Activated naive CD4-positive, alpha-beta T cell treated with anti-CD3 and anti-CD28 coated beads for 36 hours (primary cell): ENCODE results near the gene DLGAP4. TPM values are rescaled to one million over a fixed set of nuclear protein-coding genes. Genes with fewer than 3 reads are reported as not detected.

Source experiments
- CTCF ChIA-PET: fragments of 350-600 bp; sonication (Branson Sonifier 250); formaldehyde crosslinking; loops from one replicate; lab custom pipeline; 2021; ENCODE audit warnings: antibody characterized with exemption; lab: Charles Lee
- DNase-seq: peaks from one replicate; pipeline ENCODE4 v3.0.0-alpha.2; 2020
- H3K27ac Mint-ChIP-seq: one replicate; pipeline ENCODE4 v1.8.0; 2021; ENCODE audit warnings: mild to moderate bottlenecking, mixed read lengths
- H3K27me3 Mint-ChIP-seq: one replicate; pipeline ENCODE4 v1.8.0; 2021; ENCODE audit warnings: low read depth, mixed read lengths
- H3K36me3 Mint-ChIP-seq: one replicate; pipeline ENCODE4 v1.8.0; 2021; ENCODE audit warnings: low read depth, mixed read lengths
- H3K4me1 Mint-ChIP-seq: one replicate; pipeline ENCODE4 v1.8.0; 2021; ENCODE audit warnings: low read depth, mixed read lengths
- H3K4me3 Mint-ChIP-seq: one replicate; pipeline ENCODE4 v1.8.0; 2021; ENCODE audit warnings: mild to moderate bottlenecking, moderate library complexity, mixed read lengths
- H3K9me3 Mint-ChIP-seq: one replicate; pipeline ENCODE4 v1.8.0; 2021; ENCODE audit warnings: mixed read lengths
- intact Hi-C: fragments of 100-400 bp; cut with micrococcal nuclease; formaldehyde crosslinking; loops from one replicate; pipeline ENCODE4 v1.15.1; 2023
- total RNA-seq, 2 experiments: library from RNA; stranded (reverse); gene quantifications; one replicate each; pipeline ENCODE4 v1.2.3, GENCODE V29; 2021

DLGAP4 gene, protein sequence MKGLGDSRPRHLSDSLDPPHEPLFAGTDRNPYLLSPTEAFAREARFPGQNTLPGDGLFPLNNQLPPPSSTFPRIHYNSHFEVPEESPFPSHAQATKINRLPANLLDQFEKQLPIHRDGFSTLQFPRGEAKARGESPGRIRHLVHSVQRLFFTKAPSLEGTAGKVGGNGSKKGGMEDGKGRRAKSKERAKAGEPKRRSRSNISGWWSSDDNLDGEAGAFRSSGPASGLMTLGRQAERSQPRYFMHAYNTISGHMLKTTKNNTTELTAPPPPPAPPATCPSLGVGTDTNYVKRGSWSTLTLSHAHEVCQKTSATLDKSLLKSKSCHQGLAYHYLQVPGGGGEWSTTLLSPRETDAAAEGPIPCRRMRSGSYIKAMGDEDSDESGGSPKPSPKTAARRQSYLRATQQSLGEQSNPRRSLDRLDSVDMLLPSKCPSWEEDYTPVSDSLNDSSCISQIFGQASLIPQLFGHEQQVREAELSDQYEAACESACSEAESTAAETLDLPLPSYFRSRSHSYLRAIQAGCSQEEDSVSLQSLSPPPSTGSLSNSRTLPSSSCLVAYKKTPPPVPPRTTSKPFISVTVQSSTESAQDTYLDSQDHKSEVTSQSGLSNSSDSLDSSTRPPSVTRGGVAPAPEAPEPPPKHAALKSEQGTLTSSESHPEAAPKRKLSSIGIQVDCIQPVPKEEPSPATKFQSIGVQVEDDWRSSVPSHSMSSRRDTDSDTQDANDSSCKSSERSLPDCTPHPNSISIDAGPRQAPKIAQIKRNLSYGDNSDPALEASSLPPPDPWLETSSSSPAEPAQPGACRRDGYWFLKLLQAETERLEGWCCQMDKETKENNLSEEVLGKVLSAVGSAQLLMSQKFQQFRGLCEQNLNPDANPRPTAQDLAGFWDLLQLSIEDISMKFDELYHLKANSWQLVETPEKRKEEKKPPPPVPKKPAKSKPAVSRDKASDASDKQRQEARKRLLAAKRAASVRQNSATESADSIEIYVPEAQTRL
- total RNA-seq: 10 to 100 TPM in 1 of 2 experiments, 1 to 10 TPM in 1; 9.2 to 13.7 TPM

GRCh38 chr20:36305602-36306551 lies at the start of gene DLGAP4:
DLGAP4 (plus strand) TSS chr20:36306339; CDS start chr20:36431718, 125,379 bp downstream.
- no peaks in the 10 kb centered on the region for H3K9me3 Mint-ChIP-seq
- H3K27ac Mint-ChIP-seq: no peak within 1 kb of the TSS
- intact Hi-C loops: no loop called here
- no peaks in the 10 kb centered on the region for H3K36me3 Mint-ChIP-seq
- CTCF ChIA-PET: interaction anchor here (0.7 kb wide), 1 partner anchor 31 kb away, joined by 4 read pairs; no protein-coding TSS in a partner anchor
- DNase-seq: peak; percentile 27
- peaks cover 62% of the 10 kb centered on the region for H3K27me3 Mint-ChIP-seq
- H3K4me1 Mint-ChIP-seq: peaks cover 2% of the 10 kb centered on the region
- H3K4me3 Mint-ChIP-seq: peak within 1 kb of the TSS; percentile 61

- DNase-seq: no peak
- Mint-ChIP-seq H3K36me3 (peaks cover 6% of the 10 kb centered on the region), H3K27ac (no peak overlapping the region), H3K27me3 (no peaks in the 10 kb centered on the region), H3K9me3 (no peaks in the 10 kb centered on the region), H3K4me1 (no peaks in the 10 kb centered on the region), H3K4me3 (no peak overlapping the region)
- intact Hi-C loops: no loop called here
- CTCF ChIA-PET: interaction anchor here (0.6 kb wide), 1 partner anchor 180 kb away, joined by 3 read pairs; no protein-coding TSS in a partner anchor
Measured at GRCh38 chr20:36259177-36260061, 46.7 kb upstream of the DLGAP4 start.

- CTCF ChIA-PET: interaction anchor here (0.6 kb wide), 1 partner anchor 574 kb away, joined by 3 read pairs; no protein-coding TSS in a partner anchor
- intact Hi-C loops: no loop called here
Measured at GRCh38 chr20:36260316-36260715, 45.8 kb upstream of the DLGAP4 start.

DNA sequence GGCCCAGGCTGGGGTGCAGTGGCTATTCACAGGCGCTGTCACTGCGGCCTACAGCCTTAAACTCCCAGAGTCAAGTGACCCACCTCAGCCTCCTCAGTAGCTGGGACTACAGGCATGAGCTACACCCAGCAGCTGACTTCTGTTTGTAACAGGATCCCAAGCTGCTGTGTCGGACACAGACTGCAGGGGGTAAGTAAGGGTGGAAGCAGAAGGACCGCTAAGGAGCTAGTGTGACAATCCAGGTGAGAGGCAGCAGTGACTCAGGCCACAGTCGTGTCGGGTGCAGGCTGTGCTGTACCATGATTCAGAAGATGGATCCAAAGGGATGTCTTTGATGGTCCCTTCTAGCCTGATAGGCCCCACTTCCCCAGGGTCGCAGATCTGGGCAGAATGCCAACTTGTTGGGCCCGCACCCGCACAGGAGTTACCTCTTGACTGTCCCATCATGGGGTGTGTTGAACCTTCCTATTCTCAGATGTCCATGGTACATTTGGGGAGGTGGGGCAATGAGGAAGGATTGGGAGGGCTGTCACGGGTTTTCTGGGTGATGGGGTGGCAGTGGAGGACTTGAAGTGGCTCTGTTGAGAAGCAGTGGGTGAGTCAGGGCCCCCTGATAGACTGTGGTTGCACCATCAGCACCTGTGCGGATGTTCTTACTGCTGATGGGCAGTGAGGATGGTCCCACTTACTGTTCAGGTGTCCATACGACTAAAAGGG lies 44.6 kb upstream of the DLGAP4 start:
- no peak overlapping the region for H3K27ac Mint-ChIP-seq

More at GRCh38 chr20:36260316-36260715, 45.8 kb upstream of the DLGAP4 start:
- no peak for DNase-seq
- Mint-ChIP-seq H3K36me3 (peaks cover 3% of the 10 kb centered on the region), H3K27me3 (no peaks in the 10 kb centered on the region), H3K9me3 (no peaks in the 10 kb centered on the region), H3K4me1 (no peaks in the 10 kb centered on the region), H3K27ac (no peak overlapping the region), H3K4me3 (no peak overlapping the region)

GRCh38 chr20:36262440-36262839 lies 43.7 kb upstream of the DLGAP4 start:
- Mint-ChIP-seq H3K27me3 (no peaks in the 10 kb centered on the region), H3K27ac (no peak overlapping the region), H3K9me3 (no peaks in the 10 kb centered on the region), H3K4me3 (no peak overlapping the region), H3K36me3 (peaks cover 2% of the 10 kb centered on the region), H3K4me1 (no peaks in the 10 kb centered on the region)
- no peak for DNase-seq
- intact Hi-C loops: no loop called here
- CTCF ChIA-PET: interaction anchor here (1.1 kb wide), 1 partner anchor 177 kb away, joined by 3 read pairs; no protein-coding TSS in a partner anchor

More for the DNA sequence above, 44.6 kb upstream of the DLGAP4 start:
- no peaks in the 10 kb centered on the region for H3K27me3 Mint-ChIP-seq
- CTCF ChIA-PET: interaction anchor here (0.9 to 1.1 kb wide), 2 partner anchors 15 to 178 kb away, joined by 3 read pairs; no protein-coding TSS in a partner anchor
- intact Hi-C loops: no loop called here
- DNase-seq: no peak
- H3K36me3 Mint-ChIP-seq: peaks cover 3% of the 10 kb centered on the region
- no peaks in the 10 kb centered on the region for H3K9me3 Mint-ChIP-seq
- no peak overlapping the region for H3K4me3 Mint-ChIP-seq
- H3K4me1 Mint-ChIP-seq: no peaks in the 10 kb centered on the region

GRCh38 chr20:36264426-36265246 lies 41.5 kb upstream of the DLGAP4 start:
- Mint-ChIP-seq H3K36me3 (no peaks in the 10 kb centered on the region), H3K4me3 (no peak overlapping the region), H3K9me3 (no peaks in the 10 kb centered on the region), H3K4me1 (no peaks in the 10 kb centered on the region), H3K27me3 (no peaks in the 10 kb centered on the region), H3K27ac (no peak overlapping the region)
- no peak for DNase-seq
- intact Hi-C loops: no loop called here
- CTCF ChIA-PET: interaction anchor here (0.6 to 0.8 kb wide), 3 partner anchors 9 to 543 kb away, joined by 3 to 4 read pairs (median 3); no protein-coding TSS in a partner anchor

DNA sequence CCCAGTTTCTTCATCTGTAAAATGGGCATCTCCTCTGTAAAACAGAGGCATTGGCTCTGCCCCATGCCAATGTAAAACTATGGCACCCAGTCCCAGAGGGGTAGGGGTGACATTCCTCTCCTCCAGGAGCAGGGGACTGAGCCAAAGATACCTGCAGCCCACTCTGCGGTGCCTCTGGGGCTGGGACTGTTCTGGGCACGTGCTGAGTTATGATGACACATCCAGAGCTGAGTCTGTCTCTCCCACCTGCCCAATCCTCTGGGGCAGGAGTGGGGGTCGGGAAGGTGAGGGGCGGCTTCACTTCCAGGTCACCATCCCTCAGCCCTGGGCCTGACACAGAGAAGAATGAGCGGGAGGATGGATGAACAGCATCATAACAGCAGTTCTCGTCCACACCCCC lies 40.0 kb upstream of the DLGAP4 start:
- CTCF ChIA-PET: no interaction called here
- intact Hi-C loops: no loop called here
- Mint-ChIP-seq H3K36me3 (no peaks in the 10 kb centered on the region), H3K27me3 (no peaks in the 10 kb centered on the region), H3K9me3 (no peaks in the 10 kb centered on the region), H3K4me1 (no peaks in the 10 kb centered on the region), H3K4me3 (no peak overlapping the region), H3K27ac (no peak overlapping the region)
- no peak for DNase-seq

DNA sequence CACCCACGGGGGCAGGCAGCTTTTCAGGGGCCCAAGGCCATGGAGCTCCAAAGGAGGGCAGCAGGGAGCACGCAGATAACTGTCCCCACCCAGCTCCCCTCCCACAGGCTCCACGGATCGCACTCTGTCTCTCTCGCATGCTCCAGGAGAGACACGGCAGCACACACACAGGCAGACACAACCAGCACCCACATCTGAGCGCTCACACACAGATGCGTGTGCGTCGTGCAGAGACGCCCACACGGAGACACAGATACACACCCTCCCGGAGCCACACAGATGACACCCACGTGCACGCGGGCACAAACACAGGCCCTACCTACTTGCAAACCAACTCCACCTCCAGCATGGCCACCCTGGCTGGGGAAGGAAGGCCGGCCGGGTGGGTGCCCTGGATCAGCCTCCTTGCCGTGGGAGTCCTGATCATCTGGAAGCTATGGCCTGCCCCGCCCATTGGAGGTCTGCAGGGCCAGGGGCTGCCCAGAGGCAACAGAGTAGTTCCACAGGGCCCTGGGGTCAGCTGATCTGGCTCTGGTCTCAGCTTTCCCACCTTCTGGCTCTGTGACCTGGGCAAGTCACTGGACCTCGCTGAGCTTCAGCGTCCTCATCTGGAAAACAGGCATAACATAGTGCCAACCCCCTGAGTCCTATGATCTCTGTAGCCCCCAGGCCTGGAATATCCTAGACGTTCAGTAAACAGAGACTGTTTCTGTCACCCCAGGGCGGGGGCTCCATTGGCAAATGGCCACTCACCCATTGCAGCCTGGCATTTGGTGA lies 38.3 kb upstream of the DLGAP4 start:
- Mint-ChIP-seq H3K27ac (no peak overlapping the region), H3K27me3 (no peaks in the 10 kb centered on the region), H3K4me1 (no peaks in the 10 kb centered on the region), H3K9me3 (no peaks in the 10 kb centered on the region), H3K4me3 (no peak overlapping the region), H3K36me3 (no peaks in the 10 kb centered on the region)
- no peak for DNase-seq
- CTCF ChIA-PET: interaction anchor here (0.6 to 1.6 kb wide), 5 partner anchors 58 to 697 kb away, joined by 3 to 5 read pairs (median 3); no protein-coding TSS in a partner anchor
- intact Hi-C loops: no loop called here
